PFSK-1 (cell line): Measurements from ENCODE around the gene SCN4B.

ENCODE experiments used
- FOXP2 ChIP-seq: optimal IDR thresholded peaks from 2 replicates; pipeline ENCODE3; 2011; ENCODE audit warnings: borderline replicate concordance, control low read depth, inconsistent platforms; ENCODE audit not compliant: insufficient read depth; ENCODE audit errors: extremely low read length, extremely low read depth
- POLR2AphosphoS5 ChIP-seq: IDR thresholded peaks from 2 replicates; pipeline ENCODE4 v1.6.1; 2012; ENCODE audit warnings: low read depth, mild to moderate bottlenecking, control low read depth, low read length, moderate library complexity
- REST ChIP-seq, 2 experiments: IDR thresholded peaks; 2 replicates each; pipeline versions ENCODE4 v1.6.1 to v1.8.0; 2011 to 2012; ENCODE audit warnings: low read depth in 2 of 2, low read length in 2 of 2, control low read depth in 1 of 2, inconsistent platforms in 1 of 2, mild to moderate bottlenecking in 1 of 2, moderate library complexity in 1 of 2; ENCODE audit not compliant: insufficient read depth in 1 of 2
- SIN3A ChIP-seq: IDR thresholded peaks from 2 replicates; pipeline ENCODE4 v1.6.1; 2012; ENCODE audit warnings: mild to moderate bottlenecking, low read length, moderate library complexity, borderline replicate concordance; ENCODE audit not compliant: insufficient read depth
- TAF1 ChIP-seq: IDR thresholded peaks from 2 replicates; pipeline ENCODE4 v1.6.1; 2012; ENCODE audit warnings: low read length, control low read depth, borderline replicate concordance; ENCODE audit not compliant: insufficient read depth

GRCh38 chr11:118143661-118144185 is 8.9 kb downstream of the SCN4B start:
- TF ChIP-seq POLR2AphosphoS5 (no peak), TAF1 (no peak), SIN3A (no peak), REST (IDR thresholded peaks at IDR 0.05; ENCODE audit: insufficient read depth in 1 of 2, low read depth in 2 of 2, low read length in 2 of 2) (no peak), FOXP2 (no peak)
